ENCODE data around the gene DDHD1.

DNA sequence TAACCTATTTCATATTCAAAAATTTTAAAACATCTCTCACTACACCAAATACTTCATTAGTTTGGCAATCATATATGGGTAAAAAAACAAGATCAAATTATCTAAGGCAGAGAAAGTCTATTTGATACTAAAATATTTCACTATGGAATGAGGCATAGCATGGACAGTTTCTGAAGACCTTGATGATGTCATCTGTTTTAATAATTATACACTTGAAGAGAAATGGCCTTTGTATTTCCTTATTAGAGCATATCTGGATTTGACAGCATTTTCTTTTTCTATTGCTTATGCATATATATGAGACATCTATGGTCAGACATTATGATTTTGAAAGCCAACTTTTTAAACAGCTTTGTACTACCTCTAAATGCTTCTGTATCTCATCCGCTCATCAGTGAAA lies 88.6 kb downstream of the DDHD1 start:
- TF ChIP-seq EZH2 (IDR thresholded peaks at IDR 0.05; ENCODE audit: insufficient read depth, poor library complexity, severe bottlenecking) (no peak), EZH2phosphoT487 (IDR thresholded peaks at IDR 0.05; ENCODE audit: insufficient read depth, low read depth) (no peak)

Measured in GM23248 (cell line).